SK-N-MC (cell line): ENCODE measurements around the gene LDLRAD2.

Experiments
- DNase-seq: peaks from one replicate; pipeline ENCODE4 v3.0.0-alpha.2; 2011; ENCODE audit warnings: low read depth, low spot score
- H3K27ac ChIP-seq: fragments of 200-600 bp; sonication (generic); 2 replicates; pipeline ENCODE4 v1.5.1; 2016; ENCODE audit warnings: mixed run types
- H3K36me3 ChIP-seq: fragments of 200-600 bp; sonication (generic); 2 replicates; pipeline ENCODE4 v1.6.1; 2017; ENCODE audit warnings: antibody characterized with exemption, low read length, mixed read lengths; ENCODE audit not compliant: insufficient read depth
- H3K4me3 ChIP-seq: fragments of 200-600 bp; sonication (generic); 2 replicates; pipeline ENCODE4 v1.5.1; 2016
- H3K9ac ChIP-seq: fragments of 200-600 bp; sonication (generic); 2 replicates; pipeline ENCODE4 v1.8.0; 2017; ENCODE audit warnings: mixed run types, mixed read lengths; ENCODE audit not compliant: insufficient read length
- H3K9me3 ChIP-seq: fragments of 200-600 bp; sonication (generic); 2 replicates; pipeline ENCODE4 v1.6.1; 2017; ENCODE audit warnings: low read depth, mild to moderate bottlenecking, antibody characterized with exemption, low read length, moderate library complexity, mixed read lengths
- EZH2 ChIP-seq: fragments of 200-600 bp; sonication (generic); IDR thresholded peaks from one replicate; pipeline ENCODE4 v1.6.1; 2017; ENCODE audit warnings: antibody characterized with exemption
- FOXP2 ChIP-seq: optimal IDR thresholded peaks from 2 replicates; pipeline ENCODE3; 2011; ENCODE audit warnings: mild to moderate bottlenecking, moderate library complexity; ENCODE audit not compliant: insufficient read depth; ENCODE audit errors: extremely low read length, control extremely low read depth
- POLR2AphosphoS5 ChIP-seq: IDR thresholded peaks from 2 replicates; pipeline ENCODE4 v1.6.1; 2012; ENCODE audit warnings: mild to moderate bottlenecking, low read depth, low read length, borderline replicate concordance

The LDLRAD2 gene

DNA sequence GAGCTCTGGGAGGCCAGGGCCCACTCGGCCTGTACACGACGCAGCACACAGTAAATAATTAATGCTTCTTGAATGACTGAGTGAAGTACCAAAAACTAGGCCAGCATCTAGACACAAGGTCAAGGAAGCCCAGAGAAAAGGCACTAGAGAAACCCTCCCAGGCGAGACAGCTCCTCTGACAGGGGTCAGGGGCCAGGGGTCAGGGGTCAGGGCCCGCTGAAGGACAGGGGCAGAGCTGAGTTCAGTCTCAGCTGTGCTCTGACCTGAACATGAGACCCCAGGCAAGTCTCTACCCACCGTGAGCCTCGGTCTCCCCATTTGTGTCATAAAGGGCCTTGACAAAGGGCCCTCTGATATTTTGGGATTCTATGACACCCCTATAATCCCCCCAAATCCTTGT, 56.4 kb downstream of the LDLRAD2 start:
- Histone ChIP-seq H3K36me3 (no peaks in the 10 kb centered on the region), H3K4me3 (no peak overlapping the region), H3K9me3 (no peaks in the 10 kb centered on the region), H3K9ac (no peak overlapping the region), H3K27ac (no peak overlapping the region)
- DNase-seq: no peak
- no peak for TF ChIP-seq FOXP2

DNA sequence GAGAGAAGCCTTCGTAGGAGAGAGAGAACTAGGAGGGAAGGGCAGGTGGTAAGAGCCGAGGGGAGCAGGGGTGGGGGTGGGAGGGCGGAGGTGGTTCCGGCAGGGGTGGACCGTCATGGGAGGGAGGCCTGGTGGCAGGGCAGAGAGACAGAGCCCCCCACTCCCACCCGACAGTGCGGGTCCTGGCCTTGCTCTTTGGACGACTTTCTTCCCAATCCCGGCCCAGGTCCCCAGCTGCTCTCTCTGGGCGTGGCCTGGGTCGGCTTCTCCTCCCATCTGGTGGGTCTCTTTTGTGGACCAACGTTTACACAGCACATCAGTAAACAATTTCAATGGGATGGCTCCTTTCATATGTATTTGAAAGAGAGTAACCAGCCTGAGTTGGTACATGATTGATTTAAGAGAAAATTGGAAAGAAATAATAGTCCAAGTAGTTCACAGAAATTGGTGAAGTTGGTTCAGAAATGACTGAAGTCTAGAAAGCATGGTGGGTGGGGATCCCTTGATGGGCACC, 56.9 kb downstream of the LDLRAD2 start:
- Histone ChIP-seq H3K9me3 (no peaks in the 10 kb centered on the region), H3K4me3 (no peak overlapping the region), H3K36me3 (no peaks in the 10 kb centered on the region), H3K9ac (no peak overlapping the region), H3K27ac (no peak overlapping the region)
- DNase-seq: no peak
- TF ChIP-seq FOXP2 (no peak), EZH2 (no peak), POLR2AphosphoS5 (no peak)

DNA sequence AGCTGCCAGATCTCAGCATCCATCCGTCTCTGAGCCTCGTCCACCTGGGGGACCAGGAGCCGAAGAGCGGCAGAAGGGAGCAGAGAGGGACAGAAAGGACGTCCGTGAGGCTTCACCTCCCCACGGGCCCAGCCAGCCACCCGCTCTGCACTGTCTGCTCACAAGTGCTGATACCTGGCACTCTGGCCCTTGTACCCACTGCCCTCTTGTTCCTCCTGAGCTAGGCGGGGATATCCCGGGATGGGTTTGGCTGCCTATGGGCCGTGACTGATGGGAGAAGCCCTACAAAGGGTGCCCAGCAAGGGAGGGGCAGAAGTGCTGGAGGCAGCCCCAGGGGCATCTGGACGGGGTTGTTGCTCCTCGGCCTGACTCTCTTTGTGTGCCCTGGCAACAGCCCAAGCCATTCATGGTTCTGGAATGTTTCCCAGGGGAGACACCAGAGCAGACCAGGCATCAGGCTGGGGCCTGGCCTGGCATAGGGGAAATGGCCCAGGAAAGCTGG, 57.6 kb downstream of the LDLRAD2 start:
- Histone ChIP-seq H3K9ac (no peak overlapping the region), H3K4me3 (no peak overlapping the region), H3K9me3 (no peaks in the 10 kb centered on the region), H3K27ac (no peak overlapping the region), H3K36me3 (no peaks in the 10 kb centered on the region)
- TF ChIP-seq POLR2AphosphoS5 (no peak), EZH2 (no peak), FOXP2 (no peak)
- DNase-seq: no peak

DNA sequence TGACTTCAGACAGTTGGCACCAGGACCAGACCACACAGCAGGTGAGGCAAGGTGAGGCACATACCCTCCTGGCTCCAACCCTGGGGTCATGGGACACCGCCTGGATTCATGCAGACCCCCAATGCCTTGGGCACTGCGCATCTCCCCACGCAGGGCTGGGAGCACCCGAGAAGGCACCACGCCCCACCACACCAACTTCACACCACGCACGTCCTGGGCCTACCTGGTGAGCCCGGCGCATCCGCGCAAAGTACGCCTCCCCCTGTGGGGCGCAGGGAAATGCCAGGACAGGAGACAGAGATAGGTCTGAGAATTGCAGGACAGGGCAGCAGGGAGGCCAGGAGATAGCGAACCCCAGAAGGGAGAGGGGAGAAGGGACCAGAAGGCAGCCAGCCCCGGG, 58.5 kb downstream of the LDLRAD2 start:
- Histone ChIP-seq H3K36me3 (no peaks in the 10 kb centered on the region), H3K27ac (no peak overlapping the region), H3K9ac (no peak overlapping the region), H3K4me3 (no peak overlapping the region), H3K9me3 (no peaks in the 10 kb centered on the region)
- no peak for DNase-seq
- TF ChIP-seq EZH2 (no peak), POLR2AphosphoS5 (no peak), FOXP2 (no peak)

DNA sequence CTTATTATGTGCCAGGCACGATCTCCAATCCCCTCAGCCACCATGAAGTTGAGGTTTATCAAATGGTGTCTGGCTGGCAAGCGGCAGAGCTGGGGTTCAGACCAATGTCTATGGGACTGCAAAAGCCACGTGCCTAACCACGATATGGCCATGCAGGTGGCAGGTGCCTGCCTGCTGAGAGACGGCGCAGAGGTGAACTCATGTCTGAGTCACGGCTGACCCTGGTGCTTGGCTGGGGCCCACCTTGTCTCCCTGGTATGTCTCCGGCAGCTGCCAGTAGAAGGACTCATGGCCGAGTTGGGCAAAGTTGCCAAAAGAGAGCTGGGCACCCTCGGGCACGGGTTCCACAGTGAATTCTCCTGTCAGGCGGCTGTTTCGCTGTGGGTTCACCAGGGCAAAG, 59.9 kb downstream of the LDLRAD2 start:
- DNase-seq: no peak
- Histone ChIP-seq H3K9ac (no peak overlapping the region), H3K36me3 (no peaks in the 10 kb centered on the region), H3K9me3 (no peaks in the 10 kb centered on the region), H3K27ac (no peak overlapping the region), H3K4me3 (no peak overlapping the region)
- no peak for TF ChIP-seq FOXP2
- TF ChIP-seq EZH2: no peak
- no peak for TF ChIP-seq POLR2AphosphoS5

DNA sequence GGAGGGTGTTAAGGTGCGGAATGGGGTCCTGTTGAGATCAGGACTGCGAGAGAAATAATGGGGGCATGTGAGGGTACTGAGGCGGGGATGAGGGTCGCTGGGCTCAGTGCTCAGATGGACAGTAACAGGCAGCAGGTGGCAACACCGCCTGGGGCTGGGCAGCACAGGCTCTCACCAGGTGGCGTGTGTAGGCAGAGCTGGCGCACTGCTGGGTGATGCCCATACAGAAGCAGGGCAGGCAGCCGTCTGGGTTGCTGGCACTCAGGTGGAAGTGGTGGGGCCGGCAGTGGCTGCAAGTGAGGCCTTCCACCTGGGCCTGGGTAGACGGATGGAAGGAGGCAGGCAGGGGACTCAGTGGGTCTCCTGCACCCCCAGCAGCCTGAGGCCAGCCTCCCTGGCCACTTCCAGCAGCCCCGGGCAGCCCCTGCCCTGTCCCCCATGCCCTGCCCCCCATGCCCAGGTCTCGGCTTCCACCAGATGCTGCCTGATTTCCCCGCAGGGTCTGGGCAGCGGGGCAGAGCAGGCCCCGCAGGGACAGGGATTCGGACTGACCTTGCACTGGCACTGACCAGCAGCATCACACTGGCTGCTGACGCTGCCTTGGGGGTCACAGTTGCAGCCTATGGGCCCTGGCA, 60.5 kb downstream of the LDLRAD2 start:
- Histone ChIP-seq H3K9me3 (no peaks in the 10 kb centered on the region), H3K36me3 (no peaks in the 10 kb centered on the region), H3K4me3 (no peak overlapping the region), H3K9ac (no peak overlapping the region), H3K27ac (no peak overlapping the region)
- no peak for DNase-seq
- no peak for TF ChIP-seq FOXP2
- TF ChIP-seq EZH2: no peak
- no peak for TF ChIP-seq POLR2AphosphoS5

DNA sequence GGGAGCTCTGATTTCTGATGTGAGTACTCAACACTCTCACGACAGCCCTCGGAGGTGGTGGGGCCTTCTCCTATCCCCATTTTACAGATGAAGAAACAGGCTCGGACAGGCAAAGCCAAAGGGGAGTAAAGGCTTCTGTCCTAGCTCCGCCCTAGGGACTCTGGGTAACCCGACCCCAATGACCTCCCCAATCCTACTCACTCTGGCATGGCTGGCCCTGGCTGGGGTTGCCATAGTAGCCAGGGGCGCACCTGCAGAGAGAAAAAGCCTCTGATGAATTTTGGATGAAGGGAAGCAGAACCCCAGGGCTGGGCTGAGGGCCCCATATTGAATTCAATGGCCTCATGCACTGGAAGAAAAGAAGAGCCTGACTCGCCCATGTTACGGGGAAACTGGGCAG, 61.1 kb downstream of the LDLRAD2 start:
- H3K27ac ChIP-seq: no peak overlapping the region
- no peak for TF ChIP-seq EZH2
- TF ChIP-seq POLR2AphosphoS5: no peak
- no peak for TF ChIP-seq FOXP2
- H3K9me3 ChIP-seq: no peaks in the 10 kb centered on the region
- H3K4me3 ChIP-seq: no peak overlapping the region
- H3K9ac ChIP-seq: no peak overlapping the region
- no peak for DNase-seq
- no peaks in the 10 kb centered on the region for H3K36me3 ChIP-seq

DNA sequence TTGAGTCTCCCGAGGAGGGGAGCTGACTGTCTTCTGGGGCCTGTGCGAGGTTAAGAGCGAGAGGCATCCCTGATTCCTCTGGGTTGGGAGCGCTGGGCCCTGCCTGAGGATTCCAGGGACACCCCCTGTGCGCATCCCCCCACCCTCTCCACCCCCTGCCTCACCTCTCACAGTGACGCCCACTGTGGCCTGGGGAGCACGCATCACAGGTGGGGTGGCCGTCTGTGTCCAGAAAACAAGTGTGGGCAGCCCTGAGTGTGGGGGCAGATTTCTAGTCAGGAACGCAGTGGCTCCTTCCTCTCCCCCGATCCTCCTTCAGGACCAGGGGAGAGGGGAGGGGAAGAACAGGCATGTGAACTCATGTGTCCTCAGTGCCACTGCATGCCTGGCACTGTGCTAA, 61.7 kb downstream of the LDLRAD2 start:
- Histone ChIP-seq H3K9ac (no peak overlapping the region), H3K27ac (no peak overlapping the region), H3K36me3 (no peaks in the 10 kb centered on the region), H3K9me3 (no peaks in the 10 kb centered on the region), H3K4me3 (no peak overlapping the region)
- TF ChIP-seq EZH2 (no peak), FOXP2 (no peak), POLR2AphosphoS5 (no peak)
- no peak for DNase-seq

DNA sequence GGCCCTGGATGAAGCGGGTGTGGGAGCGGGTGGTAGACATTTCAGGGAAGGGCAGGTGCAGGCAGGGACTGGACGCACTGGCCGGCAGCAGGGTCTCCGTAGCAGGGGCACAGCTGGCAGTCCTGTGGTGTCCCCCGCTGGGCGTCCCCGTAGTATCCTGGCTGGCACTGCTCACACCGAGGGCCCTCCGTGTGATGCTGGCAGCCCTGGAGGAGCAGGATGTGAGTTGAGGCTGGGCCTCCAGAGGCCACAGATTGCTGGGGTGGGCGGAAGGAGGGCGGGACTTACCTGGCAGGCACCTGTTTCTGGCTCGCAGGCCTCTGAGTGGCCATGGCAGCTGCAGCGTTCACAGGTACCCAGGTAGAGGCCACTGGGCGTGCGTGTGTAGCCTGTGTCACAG, 62.3 kb downstream of the LDLRAD2 start:
- H3K27ac ChIP-seq: no peak overlapping the region
- no peaks in the 10 kb centered on the region for H3K9me3 ChIP-seq
- H3K36me3 ChIP-seq: no peaks in the 10 kb centered on the region
- no peak overlapping the region for H3K9ac ChIP-seq
- TF ChIP-seq EZH2: no peak
- no peak for TF ChIP-seq FOXP2
- no peak for TF ChIP-seq POLR2AphosphoS5
- no peak for DNase-seq
- no peak overlapping the region for H3K4me3 ChIP-seq
